Activated T-cell treated with anti-CD3 and anti-CD28 coated beads, Interleukin-2, amount 50 U/mL, for 72 hours (primary cell): ENCODE data around the gene NPIPB6. TPM values are rescaled to one million over a fixed set of nuclear protein-coding genes. Genes with fewer than 3 reads are reported as not detected.

ENCODE experiments used
- total RNA-seq, 2 donors: library from RNA; stranded (reverse); gene quantifications; one replicate each; pipeline ENCODE4 v1.2.3, GENCODE V29; 2022

Gene NPIPB6
- total RNA-seq, 2 donors from 2014 or later, result 2.9 to 3.9 TPM

Other genes with a start within 250 kb of the NPIPB6 start
- gene XPO6, start 151.5 kb downstream of the NPIPB6 start, total RNA-seq, result 100 to 1,000 TPM; 276 to 279 TPM
- 1 to 10 TPM; 6.2 to 7.0 TPM for gene SBK1, start 71.0 kb downstream of the NPIPB6 start, total RNA-seq
- gene EIF3CL, start 40.3 kb upstream of the NPIPB6 start, total RNA-seq, result 100 to 1,000 TPM in 1 of 2 donors, 10 to 100 TPM in 1; 60.6 to 107 TPM
- gene NPIPB7, start 108.8 kb upstream of the NPIPB6 start, total RNA-seq, result under 1 TPM in 1 of 2 donors, not detected in 1; 0.48 TPM
- 10 to 100 TPM; 22.4 to 30.1 TPM for gene CLN3, start 128.6 kb upstream of the NPIPB6 start, total RNA-seq
- 1 to 10 TPM; 2.7 to 3.2 TPM for gene APOBR, start 131.1 kb upstream of the NPIPB6 start, total RNA-seq
- gene IL27, start 143.3 kb upstream of the NPIPB6 start, total RNA-seq, result not detected
- not detected for gene NUPR1, start 175.5 kb upstream of the NPIPB6 start, total RNA-seq
- 10 to 100 TPM; 42.4 to 60.0 TPM for gene SGF29, start 190.4 kb upstream of the NPIPB6 start, total RNA-seq
- gene SULT1A2, start 233.5 kb upstream of the NPIPB6 start, total RNA-seq, result 1 to 10 TPM in 1 of 2 donors, under 1 TPM in 1; 0.25 to 1.2 TPM
- 10 to 100 TPM; 12.7 to 18.6 TPM for gene SULT1A1, start 246.5 kb upstream of the NPIPB6 start, total RNA-seq